DOHH2 (cell line): ENCODE data around the gene SPPL2B.

Experiments used
- CTCF ChIP-seq: fragments of 200-600 bp; sonication (generic); IDR thresholded peaks from one replicate; pipeline ENCODE4 v1.5.1; 2014; ENCODE audit warnings: antibody characterized with exemption, mild to moderate bottlenecking, low read depth, low read length; ENCODE audit not compliant: poor library complexity, severe bottlenecking
- EZH2phosphoT487 ChIP-seq: fragments of 200-600 bp; sonication (generic); IDR thresholded peaks from 2 replicates; pipeline ENCODE4 v1.6.1; 2017; ENCODE audit warnings: borderline replicate concordance, mild to moderate bottlenecking, antibody characterized with exemption, low read length, moderate library complexity, mixed read lengths

- no peak for TF ChIP-seq EZH2phosphoT487
- TF ChIP-seq CTCF: no peak
Measured at GRCh38 chr19:2338751-2339643, 10.5 kb downstream of the SPPL2B start.
